Measurements from ENCODE around the gene POM121.
"Not testable (repeated sequence)": the region's sequence is repeated elsewhere in the genome, so short reads cannot be mapped to it uniquely, and the experiment has no call there.

POM121 gene

DNA sequence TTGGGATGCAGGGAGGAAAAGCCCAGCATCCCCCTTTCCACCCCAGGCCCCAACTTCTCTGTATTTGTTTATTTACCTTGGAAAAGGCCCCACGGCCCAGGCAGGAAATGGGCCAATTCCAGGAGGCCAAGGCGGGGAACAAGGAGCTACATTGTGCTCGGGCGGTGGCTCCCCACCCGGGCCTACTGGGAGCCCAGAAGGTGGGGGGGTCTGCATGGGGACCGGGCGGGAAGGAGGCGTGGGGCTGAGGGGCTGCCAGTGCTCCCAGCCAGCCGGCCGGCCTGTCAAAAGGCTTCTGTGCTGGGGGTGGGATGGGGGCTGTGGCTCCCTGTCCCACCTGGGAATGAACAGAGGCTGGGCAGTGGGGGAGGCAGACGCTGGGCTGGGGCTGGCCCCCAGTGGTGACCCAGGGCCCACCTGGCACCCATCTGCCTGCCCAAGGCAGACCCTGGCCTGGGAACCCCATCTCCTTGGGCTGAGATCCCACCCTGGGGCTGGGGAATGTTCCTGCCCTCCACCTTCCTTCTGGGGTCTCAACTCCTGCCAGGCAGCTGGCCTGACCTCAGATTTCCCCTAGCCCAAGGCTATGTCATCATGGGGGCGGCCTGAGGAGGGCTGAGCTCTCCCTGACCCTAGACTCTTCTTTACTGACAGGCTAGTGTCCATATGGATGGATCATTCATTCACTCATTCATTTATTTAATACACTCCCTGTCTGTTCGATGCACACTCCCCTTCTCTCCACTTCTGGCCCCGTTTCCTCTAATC is 65.4 kb downstream of the POM121 start:
- H3K9me3 ChIP-seq (ENCODE audit: low read length); H3K4me1 ChIP-seq (ENCODE audit: insufficient read depth, low read length); H3K36me3 ChIP-seq (ENCODE audit: insufficient read depth, low read length); H2AFZ ChIP-seq (ENCODE audit: low read depth, low read length); H3K4me3 ChIP-seq (ENCODE audit: low read length); H3K27me3 ChIP-seq (ENCODE audit: insufficient read depth, low read length): not testable (repeated sequence)

- not testable (repeated sequence) for H3K27me3 ChIP-seq (ENCODE audit: insufficient read depth, low read length); H3K4me3 ChIP-seq (ENCODE audit: low read length); H3K4me1 ChIP-seq (ENCODE audit: insufficient read depth, low read length); H2AFZ ChIP-seq (ENCODE audit: low read depth, low read length); H3K9me3 ChIP-seq (ENCODE audit: low read length); H3K36me3 ChIP-seq (ENCODE audit: insufficient read depth, low read length)
These were observed 70.6 kb downstream of the POM121 start for GRCh38 chr7:72995484-72995883.

DNA sequence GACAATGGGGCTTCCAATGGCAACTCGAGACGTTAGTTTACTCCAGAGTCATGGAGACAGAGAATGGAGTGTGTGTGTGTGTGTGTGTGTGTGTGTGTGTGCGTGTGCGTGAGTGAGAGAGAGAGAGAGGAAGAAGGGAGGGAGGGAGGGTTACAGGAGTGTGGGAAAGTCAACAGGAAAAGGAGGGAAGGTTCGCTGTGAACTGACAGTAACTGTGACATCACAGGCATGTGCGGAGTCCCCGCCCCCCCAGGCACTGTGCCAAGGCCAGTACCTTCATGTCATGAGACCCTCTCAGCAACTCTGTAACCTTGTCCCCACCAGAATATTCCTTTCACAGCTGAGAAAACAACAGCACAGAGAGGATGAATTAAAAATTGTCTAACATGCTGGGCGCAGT is 72.6 kb downstream of the POM121 start:
- H3K4me1 ChIP-seq (ENCODE audit: insufficient read depth, low read length); H3K36me3 ChIP-seq (ENCODE audit: insufficient read depth, low read length); H3K27me3 ChIP-seq (ENCODE audit: insufficient read depth, low read length); H3K4me3 ChIP-seq (ENCODE audit: low read length); H2AFZ ChIP-seq (ENCODE audit: low read depth, low read length); H3K9me3 ChIP-seq (ENCODE audit: low read length): not testable (repeated sequence)

GRCh38 chr7:72997887-72998468 is 73.1 kb downstream of the POM121 start:
- not testable (repeated sequence) for H3K4me3 ChIP-seq (ENCODE audit: low read length); H2AFZ ChIP-seq (ENCODE audit: low read depth, low read length); H3K4me1 ChIP-seq (ENCODE audit: insufficient read depth, low read length); H3K27me3 ChIP-seq (ENCODE audit: insufficient read depth, low read length); H3K9me3 ChIP-seq (ENCODE audit: low read length); H3K36me3 ChIP-seq (ENCODE audit: insufficient read depth, low read length)
